GM12878 (cell line): ENCODE measurements around the gene CFAP52. TPM values are rescaled to one million over a fixed set of nuclear protein-coding genes. Genes with fewer than 3 reads are reported as not detected.

Experiments used
- BMI1 ChIP-seq: fragments of 450-650 bp; IDR thresholded peaks from 2 replicates; pipeline ENCODE4 v1.6.1; 2016; ENCODE audit warnings: mild to moderate bottlenecking, moderate library complexity, borderline replicate concordance
- NBN ChIP-seq: fragments of 450-650 bp; IDR thresholded peaks from 2 replicates; pipeline ENCODE4 v1.6.1; 2016
- NR2F1 ChIP-seq: fragments of 450-650 bp; conservative IDR thresholded peaks from 2 replicates; pipeline ENCODE4 v1.6.1; 2017; ENCODE audit warnings: mild to moderate bottlenecking
- POU2F2 ChIP-seq: IDR thresholded peaks from 3 replicates; pipeline ENCODE4 v1.6.1; 2011; ENCODE audit warnings: low read depth, mild to moderate bottlenecking, low read length, borderline replicate concordance
- ZNF217 ChIP-seq: fragments of 450-650 bp; IDR thresholded peaks from 2 replicates; pipeline ENCODE4 v1.6.1; 2017; ENCODE audit warnings: antibody characterized with exemption, mild to moderate bottlenecking
- polyA plus RNA-seq, 11 experiments: library from polyadenylated mRNA; depleted of rRNA in 4 of 11; unstranded in 6 of 11; stranded (reverse) in 5 of 11; fragments of >200 nt; fragmentation: Nextera tagmentation in 4 of 11; fragmentation: Illumina TruSeq in 1 of 11; extraction: Ambion mirVana in 4 of 11; extraction: Trizol in 1 of 11; gene quantifications; 1 replicate in 1 of 11; 2 replicates in 10 of 11; pipeline versions ENCODE4 v1.2.1 to v1.2.3, GENCODE V29; 2011 to 2016; ENCODE audit warnings: inconsistent platforms in 2 of 11, missing spikeins in 2 of 11, low read depth in 1 of 11
- total RNA-seq, 4 experiments: library from RNA; depleted of rRNA in 3 of 4; stranded (reverse); fragments of >200 nt in 3 of 4; fragmentation: Illumina TruSeq in 1 of 4; extraction: Trizol in 1 of 4; gene quantifications; 2 replicates each; pipeline versions ENCODE4 v1.2.1 to v1.2.3, GENCODE V29; 2013 to 2021
- TF ChIP-seq, protein P1 (sequence below): fragments of 150-350 bp; IDR thresholded peaks from 2 replicates; pipeline ENCODE4 v1.6.1; 2016; ENCODE audit warnings: low read depth, low read length
- TF ChIP-seq, protein P2 (sequence below): IDR thresholded peaks from 2 replicates; pipeline ENCODE4 v1.6.1; 2011; ENCODE audit warnings: low read depth, mild to moderate bottlenecking, low read length, moderate library complexity, borderline replicate concordance; ENCODE audit errors: extremely low read depth
- TF ChIP-seq, protein P3 (sequence below): fragments of 450-650 bp; formaldehyde crosslinking; IDR thresholded peaks from 2 replicates; pipeline ENCODE4 v1.4.0; 2020; ENCODE audit warnings: mild to moderate bottlenecking, moderate library complexity

The CFAP52 gene
- total and polyA plus RNA-seq, 10 of the 15 experiments (the other 5 are each of a cell fraction or from before 2014, with no cell fraction given) = 0.05 to 0.14 TPM; not detected in 8

DNA sequence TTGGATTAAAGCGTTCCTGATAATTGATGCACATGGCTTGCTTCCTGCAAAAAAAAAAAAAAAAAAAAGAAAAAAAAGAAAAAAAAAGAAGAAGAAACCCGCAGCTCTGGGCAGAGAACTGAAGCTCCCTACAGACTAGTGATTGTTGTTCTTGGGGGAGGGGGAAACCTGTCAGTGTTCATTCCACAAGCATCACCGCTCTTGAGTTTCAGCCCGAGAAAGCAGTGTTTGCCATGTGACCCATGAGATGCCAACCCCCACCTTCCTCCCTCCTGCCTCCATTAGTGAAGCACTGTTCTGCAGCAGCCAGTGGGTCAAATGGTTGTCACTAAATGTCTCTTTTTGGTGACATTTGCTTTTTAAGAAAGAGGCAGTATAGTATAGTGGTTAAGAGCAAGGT is 70.6 kb downstream of the CFAP52 start (continued):
- TF ChIP-seq, protein P1, sequence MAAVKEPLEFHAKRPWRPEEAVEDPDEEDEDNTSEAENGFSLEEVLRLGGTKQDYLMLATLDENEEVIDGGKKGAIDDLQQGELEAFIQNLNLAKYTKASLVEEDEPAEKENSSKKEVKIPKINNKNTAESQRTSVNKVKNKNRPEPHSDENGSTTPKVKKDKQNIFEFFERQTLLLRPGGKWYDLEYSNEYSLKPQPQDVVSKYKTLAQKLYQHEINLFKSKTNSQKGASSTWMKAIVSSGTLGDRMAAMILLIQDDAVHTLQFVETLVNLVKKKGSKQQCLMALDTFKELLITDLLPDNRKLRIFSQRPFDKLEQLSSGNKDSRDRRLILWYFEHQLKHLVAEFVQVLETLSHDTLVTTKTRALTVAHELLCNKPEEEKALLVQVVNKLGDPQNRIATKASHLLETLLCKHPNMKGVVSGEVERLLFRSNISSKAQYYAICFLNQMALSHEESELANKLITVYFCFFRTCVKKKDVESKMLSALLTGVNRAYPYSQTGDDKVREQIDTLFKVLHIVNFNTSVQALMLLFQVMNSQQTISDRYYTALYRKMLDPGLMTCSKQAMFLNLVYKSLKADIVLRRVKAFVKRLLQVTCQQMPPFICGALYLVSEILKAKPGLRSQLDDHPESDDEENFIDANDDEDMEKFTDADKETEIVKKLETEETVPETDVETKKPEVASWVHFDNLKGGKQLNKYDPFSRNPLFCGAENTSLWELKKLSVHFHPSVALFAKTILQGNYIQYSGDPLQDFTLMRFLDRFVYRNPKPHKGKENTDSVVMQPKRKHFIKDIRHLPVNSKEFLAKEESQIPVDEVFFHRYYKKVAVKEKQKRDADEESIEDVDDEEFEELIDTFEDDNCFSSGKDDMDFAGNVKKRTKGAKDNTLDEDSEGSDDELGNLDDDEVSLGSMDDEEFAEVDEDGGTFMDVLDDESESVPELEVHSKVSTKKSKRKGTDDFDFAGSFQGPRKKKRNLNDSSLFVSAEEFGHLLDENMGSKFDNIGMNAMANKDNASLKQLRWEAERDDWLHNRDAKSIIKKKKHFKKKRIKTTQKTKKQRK = no peak
- TF ChIP-seq, protein P2, sequence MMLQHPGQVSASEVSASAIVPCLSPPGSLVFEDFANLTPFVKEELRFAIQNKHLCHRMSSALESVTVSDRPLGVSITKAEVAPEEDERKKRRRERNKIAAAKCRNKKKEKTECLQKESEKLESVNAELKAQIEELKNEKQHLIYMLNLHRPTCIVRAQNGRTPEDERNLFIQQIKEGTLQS = no peak
- TF ChIP-seq POU2F2 (no peak), BMI1 (no peak), ZNF217 (no peak), NBN (no peak), NR2F1 (no peak)
- TF ChIP-seq, protein P3, sequence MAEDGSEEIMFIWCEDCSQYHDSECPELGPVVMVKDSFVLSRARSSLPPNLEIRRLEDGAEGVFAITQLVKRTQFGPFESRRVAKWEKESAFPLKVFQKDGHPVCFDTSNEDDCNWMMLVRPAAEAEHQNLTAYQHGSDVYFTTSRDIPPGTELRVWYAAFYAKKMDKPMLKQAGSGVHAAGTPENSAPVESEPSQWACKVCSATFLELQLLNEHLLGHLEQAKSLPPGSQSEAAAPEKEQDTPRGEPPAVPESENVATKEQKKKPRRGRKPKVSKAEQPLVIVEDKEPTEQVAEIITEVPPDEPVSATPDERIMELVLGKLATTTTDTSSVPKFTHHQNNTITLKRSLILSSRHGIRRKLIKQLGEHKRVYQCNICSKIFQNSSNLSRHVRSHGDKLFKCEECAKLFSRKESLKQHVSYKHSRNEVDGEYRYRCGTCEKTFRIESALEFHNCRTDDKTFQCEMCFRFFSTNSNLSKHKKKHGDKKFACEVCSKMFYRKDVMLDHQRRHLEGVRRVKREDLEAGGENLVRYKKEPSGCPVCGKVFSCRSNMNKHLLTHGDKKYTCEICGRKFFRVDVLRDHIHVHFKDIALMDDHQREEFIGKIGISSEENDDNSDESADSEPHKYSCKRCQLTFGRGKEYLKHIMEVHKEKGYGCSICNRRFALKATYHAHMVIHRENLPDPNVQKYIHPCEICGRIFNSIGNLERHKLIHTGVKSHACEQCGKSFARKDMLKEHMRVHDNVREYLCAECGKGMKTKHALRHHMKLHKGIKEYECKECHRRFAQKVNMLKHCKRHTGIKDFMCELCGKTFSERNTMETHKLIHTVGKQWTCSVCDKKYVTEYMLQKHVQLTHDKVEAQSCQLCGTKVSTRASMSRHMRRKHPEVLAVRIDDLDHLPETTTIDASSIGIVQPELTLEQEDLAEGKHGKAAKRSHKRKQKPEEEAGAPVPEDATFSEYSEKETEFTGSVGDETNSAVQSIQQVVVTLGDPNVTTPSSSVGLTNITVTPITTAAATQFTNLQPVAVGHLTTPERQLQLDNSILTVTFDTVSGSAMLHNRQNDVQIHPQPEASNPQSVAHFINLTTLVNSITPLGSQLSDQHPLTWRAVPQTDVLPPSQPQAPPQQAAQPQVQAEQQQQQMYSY (CRISPR knock-in tag) = no peak
- TF ChIP-seq, all 136 proteins: peak for 0
